CD4-positive, alpha-beta T cell (primary cell): Measurements from ENCODE around the gene CACNA1H. TPM values are rescaled to one million over a fixed set of nuclear protein-coding genes. Genes with fewer than 3 reads are reported as not detected.

ENCODE experiments used
- ATAC-seq: fragments of 200-7000 bp; cut with Tn5 transposase; one replicate; pipeline ENCODE4 v1.10.0; 2022; ENCODE audit warnings: mild to moderate bottlenecking; ENCODE audit not compliant: poor library complexity
- CTCF ChIA-PET: fragments of 350-600 bp; sonication (Branson Sonifier 250); formaldehyde crosslinking; loops from one replicate; lab custom pipeline; 2021; ENCODE audit warnings: antibody characterized with exemption, inconsistent platforms; lab: Charles Lee
- POLR2A ChIA-PET: fragments of 350-600 bp; sonication (Branson Sonifier 250); formaldehyde crosslinking; loops from one replicate; lab custom pipeline; 2021; ENCODE audit warnings: antibody characterized with exemption, inconsistent platforms; lab: Charles Lee
- DNase-seq, 14 experiments: peaks; one replicate each; pipeline ENCODE4 v3.0.0-alpha.2; 2013 to 2020; ENCODE audit warnings: mixed read lengths in 2 of 14
- H3K27ac ChIP-seq, 2 donors: one replicate each; pipeline versions ENCODE4 v1.5.1 to v1.7.0; 2013; ENCODE audit warnings: low read length in 2 of 2, low read depth in 1 of 2, mild to moderate bottlenecking in 1 of 2
- H3K27me3 ChIP-seq, 2 experiments: 1 replicate in 1 of 2; 2 replicates in 1 of 2; pipeline versions ENCODE4 v1.6.1 to v1.7.0; 2013; ENCODE audit warnings: low read length in 2 of 2, control low read depth in 1 of 2, mild to moderate bottlenecking in 1 of 2, moderate library complexity in 1 of 2; ENCODE audit not compliant: insufficient read depth in 2 of 2, control insufficient read depth in 1 of 2
- H3K36me3 ChIP-seq: one replicate; pipeline ENCODE4 v1.6.1; 2013; ENCODE audit warnings: low read length, control low read depth; ENCODE audit not compliant: insufficient read depth
- H3K4me1 ChIP-seq: one replicate; pipeline ENCODE4 v1.6.1; 2013; ENCODE audit warnings: low read length, control low read depth; ENCODE audit not compliant: insufficient read depth
- H3K4me3 ChIP-seq: one replicate; pipeline ENCODE4 v1.5.1; 2013; ENCODE audit warnings: mild to moderate bottlenecking, low read length, moderate library complexity
- H3K9me3 ChIP-seq, 2 experiments: 1 replicate in 1 of 2; 2 replicates in 1 of 2; pipeline versions ENCODE4 v1.6.1 to v1.7.0; 2013; ENCODE audit warnings: low read length in 2 of 2, mild to moderate bottlenecking in 2 of 2, control low read depth in 1 of 2, moderate library complexity in 1 of 2; ENCODE audit not compliant: control insufficient read depth in 1 of 2, insufficient read depth in 1 of 2
- H3K27ac Mint-ChIP-seq: one replicate; pipeline ENCODE4 v1.8.0; 2020; ENCODE audit warnings: mixed read lengths
- H3K27me3 Mint-ChIP-seq: one replicate; pipeline ENCODE4 v1.8.0; 2021; ENCODE audit warnings: mixed read lengths
- H3K36me3 Mint-ChIP-seq: one replicate; pipeline ENCODE4 v1.8.0; 2021; ENCODE audit warnings: low read depth, mixed read lengths
- H3K4me1 Mint-ChIP-seq: one replicate; pipeline ENCODE4 v1.8.0; 2021; ENCODE audit warnings: low read depth, mixed read lengths
- H3K4me3 Mint-ChIP-seq: one replicate; pipeline ENCODE4 v1.8.0; 2020; ENCODE audit warnings: mild to moderate bottlenecking, mixed read lengths
- H3K9me3 Mint-ChIP-seq: one replicate; pipeline ENCODE4 v1.8.0; 2020; ENCODE audit warnings: mixed read lengths
- intact Hi-C, 2 experiments: fragments of 100-400 bp; cut with DNase I in 1 of 2; cut with micrococcal nuclease in 1 of 2; formaldehyde crosslinking; loops; one replicate each; pipeline versions ENCODE4 v1.15.1 to v1.9.0; 2023 to 2025; cut with DNase I, micrococcal nuclease
- total RNA-seq, 174 experiments: library from RNA in 2 of 174; stranded (reverse) in 2 of 174; gene quantifications; one replicate each; pipeline ENCODE4 v1.2.3 and lab custom pipeline; 2021 to 2026
- TF ChIP-seq, protein P1 (sequence below): fragments of 200-600 bp; IDR thresholded peaks from one replicate; pipeline ENCODE4 v1.8.0; 2022; ENCODE audit warnings: antibody characterized with exemption, mild to moderate bottlenecking

CACNA1H gene
- total RNA-seq, 2 experiments from 2014 or later, result 5.7 to 6.3 TPM

DNA sequence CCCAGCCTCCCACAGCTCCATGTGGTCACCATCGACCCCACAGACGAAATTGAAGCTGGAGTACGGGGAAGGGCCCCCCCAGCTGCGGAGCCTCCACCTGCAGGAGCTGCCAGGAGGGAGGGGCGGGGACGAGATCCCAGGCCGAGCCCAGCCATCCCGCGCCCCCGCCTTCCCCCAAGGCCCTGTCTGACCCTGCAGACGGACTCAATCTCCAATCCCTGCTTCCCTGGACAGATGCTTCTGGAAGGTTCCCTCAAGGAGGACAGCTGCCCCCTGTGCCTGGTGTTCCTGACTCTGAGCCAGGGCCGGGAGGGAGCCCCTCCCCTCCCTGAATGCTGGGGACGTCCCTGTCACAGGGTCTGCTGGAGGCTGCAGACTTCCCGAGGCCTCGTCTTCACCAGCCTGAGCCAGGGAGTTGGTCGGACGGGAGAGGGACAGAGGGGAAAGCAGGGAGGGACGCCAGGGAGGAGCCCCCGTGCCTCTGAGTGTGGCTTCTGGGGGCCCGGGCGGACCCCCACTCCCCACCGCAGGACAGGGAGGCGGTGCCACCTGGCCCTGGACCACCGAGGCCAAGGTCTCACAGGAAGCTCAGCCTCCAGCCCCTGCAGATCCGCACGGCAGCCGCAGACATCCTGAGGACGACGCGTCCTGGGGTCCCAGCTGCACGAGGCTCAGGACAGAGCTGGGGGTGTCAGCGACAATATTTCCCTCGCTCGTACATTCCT is 35.6 kb upstream of the CACNA1H start:
- Histone ChIP-seq H3K4me3 (no peak overlapping the region), H3K4me1 (no peaks in the 10 kb centered on the region), H3K9me3 (no peaks in the 10 kb centered on the region), H3K27me3 (no peaks in the 10 kb centered on the region), H3K27ac (no peak overlapping the region), H3K36me3 (no peaks in the 10 kb centered on the region)
- DNase-seq (no peak), ATAC-seq (no peak)
- Mint-ChIP-seq H3K27ac (no peak overlapping the region), H3K4me3 (no peak overlapping the region), H3K4me1 (no peaks in the 10 kb centered on the region), H3K27me3 (no peaks in the 10 kb centered on the region), H3K36me3 (no peaks in the 10 kb centered on the region), H3K9me3 (no peaks in the 10 kb centered on the region)
- POLR2A ChIA-PET, result no interaction called here
- intact Hi-C loops, result no loop called here
- CTCF ChIA-PET, result no interaction called here
- TF ChIP-seq, protein P1, sequence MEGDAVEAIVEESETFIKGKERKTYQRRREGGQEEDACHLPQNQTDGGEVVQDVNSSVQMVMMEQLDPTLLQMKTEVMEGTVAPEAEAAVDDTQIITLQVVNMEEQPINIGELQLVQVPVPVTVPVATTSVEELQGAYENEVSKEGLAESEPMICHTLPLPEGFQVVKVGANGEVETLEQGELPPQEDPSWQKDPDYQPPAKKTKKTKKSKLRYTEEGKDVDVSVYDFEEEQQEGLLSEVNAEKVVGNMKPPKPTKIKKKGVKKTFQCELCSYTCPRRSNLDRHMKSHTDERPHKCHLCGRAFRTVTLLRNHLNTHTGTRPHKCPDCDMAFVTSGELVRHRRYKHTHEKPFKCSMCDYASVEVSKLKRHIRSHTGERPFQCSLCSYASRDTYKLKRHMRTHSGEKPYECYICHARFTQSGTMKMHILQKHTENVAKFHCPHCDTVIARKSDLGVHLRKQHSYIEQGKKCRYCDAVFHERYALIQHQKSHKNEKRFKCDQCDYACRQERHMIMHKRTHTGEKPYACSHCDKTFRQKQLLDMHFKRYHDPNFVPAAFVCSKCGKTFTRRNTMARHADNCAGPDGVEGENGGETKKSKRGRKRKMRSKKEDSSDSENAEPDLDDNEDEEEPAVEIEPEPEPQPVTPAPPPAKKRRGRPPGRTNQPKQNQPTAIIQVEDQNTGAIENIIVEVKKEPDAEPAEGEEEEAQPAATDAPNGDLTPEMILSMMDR, result no peak

DNA sequence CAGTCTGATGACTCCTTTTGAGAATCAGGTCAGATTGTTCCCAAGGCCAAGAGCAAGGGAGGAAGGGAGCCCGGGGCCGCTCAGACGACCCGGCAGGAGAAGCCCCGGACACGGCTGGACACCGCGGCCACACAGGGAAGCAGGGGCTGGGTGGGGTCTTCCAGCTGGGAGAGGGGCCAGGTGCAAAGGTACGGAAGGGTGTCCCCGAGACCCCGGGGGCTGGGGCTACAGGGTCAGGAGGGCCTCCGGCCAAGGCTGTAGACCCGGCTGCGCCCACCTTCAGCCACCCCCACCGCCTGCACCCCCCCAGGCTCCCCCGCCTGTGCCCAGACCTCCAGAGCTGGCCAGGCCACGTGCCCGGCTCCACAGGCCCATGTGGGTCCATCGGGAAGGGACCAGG is 35.0 kb upstream of the CACNA1H start:
- TF ChIP-seq, protein P1, result no peak
- Histone ChIP-seq H3K27me3 (no peaks in the 10 kb centered on the region), H3K36me3 (no peaks in the 10 kb centered on the region), H3K9me3 (peaks cover 0 to 3% of the 10 kb centered on the region in 2 experiments), H3K4me3 (no peak overlapping the region), H3K27ac (no peak overlapping the region), H3K4me1 (no peaks in the 10 kb centered on the region)
- no peaks in the 10 kb centered on the region for H3K36me3 Mint-ChIP-seq
- ChIA-PET CTCF (no interaction called here), POLR2A (no interaction called here)
- intact Hi-C loops, result no loop called here
- ATAC-seq (no peak), DNase-seq (no peak)
- H3K4me1 Mint-ChIP-seq, result no peaks in the 10 kb centered on the region
- no peaks in the 10 kb centered on the region for H3K27me3 Mint-ChIP-seq
- no peaks in the 10 kb centered on the region for H3K9me3 Mint-ChIP-seq
- no peak overlapping the region for H3K27ac Mint-ChIP-seq
- H3K4me3 Mint-ChIP-seq, result no peak overlapping the region

DNA sequence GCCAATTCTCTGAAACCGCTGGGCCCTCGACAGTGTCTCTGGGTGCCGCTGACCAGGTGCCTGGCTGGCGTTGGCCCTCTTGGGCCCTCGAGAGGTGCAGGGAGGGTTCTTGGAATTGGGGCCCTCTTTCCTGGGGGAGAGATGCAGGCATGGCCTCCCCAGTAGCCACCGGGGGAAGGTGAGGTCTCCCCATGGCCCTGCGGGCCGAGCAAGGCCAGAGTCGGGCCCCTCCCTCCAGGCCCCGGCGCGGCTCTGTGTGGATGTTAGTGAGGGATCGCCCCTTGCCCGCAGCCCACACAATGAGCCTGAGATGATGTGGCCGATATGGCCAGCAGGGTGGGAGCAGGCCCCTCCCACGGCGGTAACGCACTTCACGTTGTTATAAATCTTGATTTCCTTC is 33.8 kb upstream of the CACNA1H start:
- H3K27ac ChIP-seq, result no peak overlapping the region
- H3K36me3 Mint-ChIP-seq, result no peaks in the 10 kb centered on the region
- no peak overlapping the region for H3K4me3 Mint-ChIP-seq
- no peaks in the 10 kb centered on the region for H3K4me1 Mint-ChIP-seq
- no peak for ATAC-seq
- no peaks in the 10 kb centered on the region for H3K9me3 Mint-ChIP-seq
- DNase-seq, result no peak
- H3K27ac Mint-ChIP-seq, result no peak overlapping the region
- no peaks in the 10 kb centered on the region for H3K4me1 ChIP-seq
- intact Hi-C loops, result no loop called here
- peaks cover 0 to 7% of the 10 kb centered on the region in 2 experiments for H3K9me3 ChIP-seq
- H3K27me3 ChIP-seq, result no peaks in the 10 kb centered on the region
- H3K36me3 ChIP-seq, result no peaks in the 10 kb centered on the region
- no peak overlapping the region for H3K4me3 ChIP-seq
- ChIA-PET POLR2A (no interaction called here), CTCF (no interaction called here)
- H3K27me3 Mint-ChIP-seq, result no peaks in the 10 kb centered on the region
- TF ChIP-seq, protein P1, result no peak
